GM19099 (cell line): ENCODE results near the gene BRSK2.

Experiments used
- POLR2A ChIP-seq: IDR thresholded peaks from 3 replicates; pipeline ENCODE4 v1.6.1; 2011; ENCODE audit warnings: low read depth; ENCODE audit not compliant: insufficient read length; ENCODE audit errors: extremely low read depth

Gene BRSK2

GRCh38 chr11:1384199-1384970 is 5.3 kb upstream of the BRSK2 start:
- TF ChIP-seq POLR2A, result no peak

DNA sequence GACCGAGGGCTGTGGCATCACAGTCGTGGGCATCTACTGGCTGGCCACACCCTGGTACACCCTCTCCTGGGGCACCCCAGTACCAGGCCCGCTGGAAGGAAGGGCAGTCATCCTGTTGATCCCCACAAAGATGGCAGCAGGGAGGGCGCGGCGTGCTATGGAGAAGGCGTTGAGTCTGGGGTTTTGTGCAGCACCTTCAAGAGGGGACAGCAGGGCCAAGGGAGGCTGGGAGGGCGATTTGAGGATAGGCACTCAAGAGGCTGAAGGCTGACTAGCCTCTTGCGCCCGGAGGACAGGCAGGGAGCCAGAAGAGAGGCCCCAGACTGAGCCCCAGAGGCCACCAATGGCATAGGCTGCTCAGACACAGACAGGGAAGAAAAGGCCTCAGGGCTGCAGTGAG is 2.2 kb upstream of the BRSK2 start:
- TF ChIP-seq POLR2A, result no peak

DNA sequence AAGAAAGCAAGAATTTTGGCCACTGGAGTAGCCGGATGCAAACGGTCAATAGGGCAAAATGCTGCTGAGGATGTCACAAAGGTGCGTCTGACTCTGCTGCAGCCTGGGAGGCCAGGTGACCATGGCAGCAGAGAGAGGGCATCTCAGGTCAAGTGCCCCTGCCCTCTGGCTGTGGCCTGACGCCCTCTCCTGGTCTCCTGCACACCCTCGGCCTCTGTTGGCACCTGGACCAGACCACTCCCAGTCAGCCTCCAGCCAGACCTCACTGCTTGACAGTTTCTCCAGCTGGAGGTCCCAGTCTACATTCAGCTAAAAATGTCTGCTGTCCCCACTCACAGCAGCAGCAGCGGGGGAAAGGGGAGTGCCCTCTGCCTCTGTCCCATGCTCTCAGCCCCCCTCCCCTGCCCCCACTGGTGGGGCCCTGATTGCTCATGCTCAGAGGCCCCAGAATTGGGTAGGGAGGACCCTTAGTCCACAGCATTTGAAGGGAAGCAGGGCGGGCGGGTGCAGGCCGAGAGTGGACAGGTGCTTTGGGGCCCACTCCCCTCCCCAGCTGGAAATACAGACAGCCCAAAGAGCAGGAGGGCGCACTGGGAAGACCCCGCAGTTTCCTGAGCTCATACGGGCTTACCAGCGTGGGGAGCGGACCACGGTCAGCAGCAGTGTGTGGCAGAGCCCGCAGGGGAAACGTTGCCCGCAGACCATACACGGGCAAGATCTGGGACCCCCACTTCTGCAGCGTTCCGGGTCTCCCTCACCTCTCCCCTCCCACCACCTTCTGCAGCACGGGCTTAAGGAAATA is 1.6 kb upstream of the BRSK2 start:
- no peak for TF ChIP-seq POLR2A

DNA sequence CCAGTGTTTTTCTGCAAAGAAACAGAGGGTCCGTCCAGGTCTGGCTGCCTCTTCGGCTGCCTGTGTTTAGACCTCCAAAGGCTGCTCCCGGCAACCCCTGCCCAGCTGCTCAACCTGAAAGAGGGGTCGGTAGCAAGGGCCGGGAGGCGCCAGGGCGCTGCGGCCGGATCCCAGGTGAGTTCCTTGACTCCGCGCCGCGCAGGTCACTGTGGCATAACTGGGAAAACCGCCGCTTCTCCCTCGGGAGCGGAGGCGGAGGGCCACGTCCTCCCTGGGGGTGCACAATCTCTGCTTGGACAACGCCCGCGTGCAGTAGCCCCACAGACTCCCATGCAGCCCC is 1.0 kb upstream of the BRSK2 start:
- TF ChIP-seq POLR2A, result no peak

- no peak for TF ChIP-seq POLR2A
Observed at GRCh38 chr11:1389103-1389931, 417 bp upstream of the BRSK2 start.

GRCh38 chr11:1390569-1391164 is 933 bp downstream of the BRSK2 start:
- no peak for TF ChIP-seq POLR2A

DNA sequence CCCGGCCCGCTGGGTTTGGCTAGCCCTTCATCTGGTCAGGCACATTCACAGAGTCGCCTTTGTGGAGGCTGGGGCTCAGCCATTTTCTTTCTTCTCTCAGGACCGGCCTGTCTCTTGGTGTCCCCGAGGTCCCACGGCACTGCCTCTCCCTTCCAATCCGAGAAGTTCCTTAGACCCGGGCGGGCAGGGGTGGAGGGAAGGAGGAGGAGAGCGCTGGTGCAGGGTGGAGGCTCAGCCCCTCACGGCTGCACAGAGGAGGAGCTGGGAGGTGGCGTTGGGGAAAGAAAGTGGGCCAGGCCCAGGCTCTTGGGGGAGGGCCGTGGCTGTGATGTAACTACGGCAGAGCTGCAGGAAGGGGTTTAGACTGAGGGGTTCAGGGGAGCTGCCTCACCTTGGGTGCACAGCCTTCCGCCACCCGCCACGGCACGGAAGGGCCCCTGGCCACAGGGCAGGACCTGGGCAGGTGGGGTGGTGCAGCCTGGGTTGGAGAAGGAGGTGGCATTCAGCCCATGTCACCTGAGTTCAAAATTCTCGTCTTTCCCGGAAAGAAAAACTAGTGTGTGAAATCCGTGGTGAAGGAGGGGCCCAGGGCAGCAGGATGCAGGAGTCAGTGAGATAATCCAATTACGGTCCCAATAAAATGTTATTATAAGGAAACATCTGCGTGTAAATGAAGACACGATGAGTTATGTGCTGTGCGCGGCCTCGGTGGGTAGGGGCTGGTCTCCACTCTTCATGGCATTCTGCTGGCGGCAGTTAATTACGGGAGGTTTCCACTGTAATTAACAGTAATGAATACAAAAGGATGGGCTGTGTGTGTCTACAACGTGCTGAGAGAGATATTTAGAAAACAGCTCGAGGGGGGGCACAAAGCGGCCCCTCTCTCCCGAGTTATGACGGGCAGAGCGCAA is 1.7 kb downstream of the BRSK2 start:
- no peak for TF ChIP-seq POLR2A

DNA sequence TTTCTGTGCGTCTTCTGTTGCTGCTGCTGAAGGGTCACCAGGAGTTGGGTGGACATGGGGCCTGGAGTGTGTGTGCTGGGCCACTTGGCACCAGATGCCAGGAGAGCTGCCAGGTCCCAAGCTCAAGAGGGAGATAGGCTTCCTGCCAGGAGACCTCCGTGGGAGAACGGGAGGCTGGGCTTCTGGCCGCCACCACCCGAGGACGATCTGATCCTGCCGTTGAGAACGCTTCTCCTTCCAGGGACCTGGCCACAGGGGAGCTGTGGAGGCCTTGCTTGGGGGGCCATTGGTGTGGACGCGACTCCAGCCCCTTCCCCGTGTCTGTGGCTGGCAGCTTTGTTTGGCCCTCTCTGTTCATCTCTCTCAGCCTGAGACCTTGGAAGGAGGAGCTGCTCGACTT is 2.4 kb downstream of the BRSK2 start:
- no peak for TF ChIP-seq POLR2A

DNA sequence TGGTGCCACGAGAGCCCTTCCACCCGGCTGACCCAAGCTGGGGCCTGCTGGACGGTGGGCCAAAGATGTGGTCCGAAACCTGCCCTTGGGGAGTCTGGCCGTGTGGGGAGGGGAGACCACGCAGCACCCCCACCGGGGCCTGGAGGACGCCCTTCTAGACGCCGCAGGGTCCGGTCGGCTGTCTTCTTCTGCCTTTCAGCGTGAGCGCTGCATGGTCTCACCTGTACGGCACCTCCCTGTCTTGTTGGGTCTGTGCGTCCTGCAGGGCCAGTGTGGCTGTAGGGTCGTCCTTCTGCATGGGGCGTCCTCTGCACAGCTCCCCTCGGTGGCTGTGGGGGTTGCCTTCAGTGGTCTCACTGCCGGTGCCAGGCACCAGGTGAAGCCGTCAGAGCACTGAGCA is 2.8 kb downstream of the BRSK2 start:
- TF ChIP-seq POLR2A, result no peak

DNA sequence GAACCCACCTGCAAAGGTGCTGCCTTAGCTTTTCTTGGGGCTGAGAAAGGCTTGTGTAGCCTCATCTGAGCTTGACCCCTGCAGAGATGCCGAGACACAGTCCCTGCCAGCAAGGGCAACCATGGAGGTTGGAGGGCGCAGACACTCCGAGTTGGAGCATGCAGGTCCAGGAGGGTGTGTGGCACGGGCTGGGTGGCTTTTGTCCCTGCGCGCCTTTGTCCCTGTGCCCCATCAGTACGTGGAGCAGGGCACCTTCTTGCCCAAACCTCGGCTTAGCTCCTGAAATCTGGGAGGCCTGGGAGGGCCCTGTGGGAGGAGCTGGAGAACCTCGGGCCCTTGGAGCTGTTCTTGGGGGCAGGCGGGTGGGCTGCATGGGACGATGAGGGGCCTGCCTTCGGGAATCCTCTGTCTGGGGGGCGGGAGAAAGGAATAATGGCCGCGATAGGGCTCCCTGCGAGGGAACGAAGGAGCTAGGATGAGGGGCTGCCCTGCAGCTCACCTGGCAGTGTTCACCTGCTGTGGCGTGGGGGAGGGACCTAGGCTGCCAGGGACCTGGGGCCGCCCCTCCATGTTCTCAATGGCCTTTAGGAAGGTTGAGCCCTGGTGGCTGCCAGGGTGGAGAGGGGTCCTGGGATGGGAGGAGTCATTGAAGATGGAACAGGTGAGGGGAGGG is 3.4 kb downstream of the BRSK2 start:
- TF ChIP-seq POLR2A, result no peak

DNA sequence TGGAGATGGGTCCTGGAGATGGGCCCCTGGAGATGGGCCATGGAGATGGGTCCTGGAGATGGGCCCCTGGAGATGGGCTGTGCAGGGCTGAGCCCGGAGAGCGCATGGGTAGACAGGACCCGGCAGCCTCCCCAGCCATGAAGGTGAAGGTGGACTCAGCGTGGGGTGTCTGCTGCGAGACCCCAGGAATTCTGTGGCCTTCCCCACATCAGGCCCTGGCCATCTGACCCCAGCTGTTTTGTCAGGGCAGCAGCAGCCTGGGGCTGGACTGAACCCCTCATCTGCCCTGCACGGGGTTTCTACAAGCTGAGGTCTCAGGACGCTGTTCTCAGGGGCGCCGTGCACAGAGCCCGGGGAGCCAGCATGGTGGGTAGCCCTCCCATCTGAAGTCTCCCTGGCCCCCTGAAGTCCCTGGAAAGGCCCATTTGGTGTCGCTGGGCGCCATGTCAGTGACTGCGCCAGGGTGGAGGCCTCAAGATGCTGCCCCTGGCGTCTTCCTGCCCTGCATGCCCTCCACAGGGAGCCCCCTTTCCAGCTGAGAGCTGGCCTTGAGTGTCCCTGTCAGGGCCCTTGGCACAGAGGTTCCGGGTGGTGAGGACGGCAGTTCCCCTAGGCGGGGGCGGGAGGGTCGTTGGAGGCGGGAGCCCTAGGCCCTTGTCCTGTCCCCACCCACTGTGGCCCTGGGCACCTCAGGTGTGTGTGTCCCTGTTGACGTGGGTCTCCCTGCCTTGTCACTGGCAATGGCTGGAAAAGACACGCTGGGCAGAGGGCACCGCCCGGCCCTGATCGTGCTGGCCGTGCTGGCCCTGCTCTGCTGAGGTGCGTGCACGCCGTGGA is 5.4 kb downstream of the BRSK2 start:
- no peak for TF ChIP-seq POLR2A

GRCh38 chr11:1395773-1396374 is 6.1 kb downstream of the BRSK2 start:
- no peak for TF ChIP-seq POLR2A
